Measurements from ENCODE around the gene YPEL3.
A peak's percentile ranks its signal among the peaks of the same experiment; 100 is the strongest.

Gene YPEL3

DNA sequence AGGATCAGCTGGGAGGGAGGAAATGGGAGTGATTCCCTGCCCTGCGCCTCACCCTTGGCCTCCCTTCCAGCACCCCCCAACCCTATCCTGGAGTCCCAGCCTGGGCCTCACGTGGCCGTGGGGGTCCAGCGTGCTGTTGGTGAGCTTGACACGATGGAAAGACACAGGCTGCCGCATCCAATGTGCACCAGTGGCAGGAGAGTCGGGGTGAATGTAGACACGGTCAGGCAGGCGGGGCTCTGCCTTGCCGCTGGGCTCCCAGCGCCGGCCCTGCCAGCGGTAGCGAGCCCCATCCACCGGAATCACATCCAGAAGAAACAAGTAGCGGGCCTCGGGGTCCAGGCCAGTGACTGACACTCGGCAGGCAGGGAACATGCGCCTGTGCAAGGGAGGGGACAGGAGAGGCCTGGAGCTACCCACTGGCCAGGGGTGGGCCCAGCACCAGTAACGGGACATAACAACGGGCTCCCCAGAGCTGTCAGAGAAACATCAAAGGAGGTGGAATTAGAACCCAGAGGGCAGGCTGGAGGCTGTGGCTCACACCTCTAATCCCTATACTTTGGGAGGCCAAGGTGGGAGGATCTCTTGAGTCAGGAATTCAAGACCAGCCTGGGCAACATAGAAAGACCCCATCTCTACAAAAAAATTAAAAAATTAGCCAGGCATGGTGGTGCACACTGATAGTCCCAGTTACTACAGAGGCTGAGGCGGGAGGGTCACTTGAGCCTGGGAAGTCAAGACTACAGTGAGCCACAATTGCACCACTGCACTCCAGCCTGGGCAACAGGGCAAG is 7.0 kb downstream of the YPEL3 start:
- no peak for DNase-seq

DNA sequence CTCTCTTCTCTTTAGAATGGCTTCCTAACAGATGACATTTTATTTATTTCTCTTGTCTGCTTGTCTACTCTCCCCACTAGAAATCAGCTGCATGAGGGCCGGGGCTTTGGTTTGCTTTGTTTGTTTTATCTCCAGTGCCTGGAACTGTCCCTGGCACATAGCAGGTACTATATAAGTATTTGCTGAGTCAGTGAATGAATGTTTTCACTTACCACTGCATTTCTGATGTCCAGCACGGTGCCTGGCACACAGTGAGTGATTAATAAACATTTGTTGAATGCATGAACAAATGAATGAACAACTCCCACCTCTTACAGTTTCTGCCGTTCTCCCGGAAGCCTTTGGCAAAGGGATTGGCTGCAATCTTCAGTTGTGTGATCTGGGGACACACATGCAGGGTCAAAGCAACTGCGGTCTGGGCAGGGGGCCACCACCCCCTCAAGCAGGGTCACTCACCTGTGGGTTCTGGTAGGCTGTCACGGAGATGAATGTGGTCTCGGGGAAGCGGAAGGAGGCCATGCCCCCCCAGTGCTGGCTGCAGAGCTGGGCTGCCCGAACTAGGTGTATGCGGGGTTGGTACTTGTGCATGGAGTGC is 7.7 kb downstream of the YPEL3 start:
- no peak for DNase-seq

DNA sequence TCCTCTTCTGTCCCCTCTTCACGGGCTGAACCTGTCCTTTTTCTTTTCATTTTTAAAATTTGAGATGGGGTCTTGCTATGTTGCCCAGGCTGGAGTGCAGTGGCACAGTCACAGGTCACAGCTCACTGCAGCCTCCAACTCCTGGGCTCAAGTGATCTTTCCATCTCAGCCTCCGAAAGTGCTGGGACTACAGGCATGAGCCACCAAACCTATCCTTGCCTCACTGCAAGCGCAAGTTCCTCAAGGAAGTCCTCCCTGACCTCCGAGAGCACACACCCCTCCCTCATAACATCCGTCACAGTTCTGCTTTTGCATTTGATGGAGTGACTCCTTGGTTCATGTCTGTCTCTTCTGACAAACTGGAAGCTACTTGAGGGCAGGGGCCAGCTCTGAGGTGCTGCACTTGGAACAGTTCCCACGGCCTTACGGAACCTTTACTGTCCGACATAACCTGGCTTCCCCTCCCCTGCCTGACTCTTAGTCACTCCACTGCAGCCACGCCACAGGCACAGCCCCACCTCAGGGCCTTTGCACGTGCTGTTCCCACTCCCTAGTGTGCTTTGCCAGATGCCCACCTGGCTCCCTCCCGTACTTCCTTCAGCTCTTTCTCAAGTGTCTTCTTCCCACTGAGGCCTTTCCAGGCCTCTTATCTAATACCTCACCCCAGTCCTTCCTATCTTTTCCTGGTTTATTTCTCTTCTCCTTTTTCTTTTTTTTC is 8.7 kb downstream of the YPEL3 start:
- no peak for DNase-seq

DNA sequence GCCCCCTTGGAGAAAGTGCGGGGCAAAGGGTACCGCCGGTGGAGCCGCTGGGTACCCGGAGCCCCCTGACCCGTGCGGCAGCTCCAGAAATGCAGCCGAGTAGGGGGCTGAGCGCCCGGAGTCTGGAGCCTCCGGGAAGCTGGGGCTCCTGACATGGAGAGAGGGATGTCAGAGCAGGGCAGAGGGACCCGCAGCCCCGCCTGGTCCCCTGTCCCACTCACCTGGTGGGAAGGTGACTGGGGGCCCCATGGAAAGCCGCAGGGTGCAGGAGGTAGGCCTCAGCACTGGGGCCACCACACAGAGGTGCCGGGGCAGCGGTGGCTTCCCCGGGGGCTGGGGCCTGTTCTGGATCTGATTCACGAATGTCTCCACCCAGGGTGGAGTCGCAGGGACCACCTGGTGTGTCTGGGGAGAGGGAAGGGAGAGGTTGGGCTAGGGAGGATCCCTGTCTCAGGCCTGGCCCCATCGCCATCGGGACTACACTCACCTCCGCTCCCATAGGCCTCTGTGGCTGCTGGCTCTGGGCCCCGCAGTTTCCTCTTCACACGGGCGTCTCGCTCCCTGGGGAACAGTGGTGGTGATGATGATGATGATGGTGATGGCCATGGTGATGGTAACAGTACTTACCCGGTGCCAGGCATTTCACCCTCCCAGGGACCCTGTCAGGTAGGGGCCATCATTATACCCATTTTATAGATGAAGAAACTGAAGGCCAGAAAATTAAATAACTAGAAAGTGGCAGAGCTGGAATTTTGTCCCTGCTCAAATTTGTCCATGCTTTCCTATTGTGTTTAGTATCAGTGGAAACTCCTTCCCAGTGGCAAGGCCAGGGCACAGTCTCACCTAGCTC is 9.5 kb downstream of the YPEL3 start:
- DNase-seq, result no peak

DNA sequence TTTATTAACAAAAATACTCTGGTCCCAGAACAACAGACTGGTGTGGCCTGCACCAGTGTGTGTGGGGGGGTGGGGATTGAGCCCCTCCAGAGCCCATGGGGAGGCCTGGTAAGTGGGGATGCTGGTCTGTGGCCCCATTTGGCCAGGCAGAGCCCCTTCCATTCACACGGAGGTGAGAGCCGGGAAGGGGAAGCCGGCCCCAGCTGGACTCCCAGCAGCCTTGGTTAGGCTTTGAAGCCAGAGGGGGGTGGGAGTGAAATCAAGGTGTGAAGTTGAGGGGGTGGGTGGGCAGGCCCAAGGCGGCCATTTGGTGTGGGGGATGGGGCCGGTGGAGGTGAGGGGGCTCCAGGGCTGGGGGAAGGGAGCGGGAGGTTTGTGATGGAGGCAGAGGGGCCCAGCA is 10.2 kb downstream of the YPEL3 start:
- no peak for DNase-seq

DNA sequence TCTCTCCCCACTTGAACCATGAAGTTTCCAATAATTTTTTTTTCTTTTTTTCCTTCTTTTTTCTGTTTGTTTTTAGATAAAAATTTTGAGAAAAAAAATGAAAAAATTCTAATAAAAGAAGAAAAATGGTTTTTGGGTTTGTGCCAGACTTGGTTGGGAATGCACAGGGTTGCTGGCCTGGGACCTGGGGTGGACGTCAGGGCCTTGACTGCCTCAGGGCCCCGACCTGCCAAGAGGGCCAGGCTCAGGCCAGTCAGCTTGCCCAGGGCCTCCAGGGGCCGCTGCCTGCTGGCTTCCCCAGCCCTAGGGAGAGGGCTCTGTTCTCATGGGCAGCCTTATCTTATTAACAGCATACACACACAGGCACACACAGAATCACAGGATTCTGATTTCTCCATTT is 10.8 kb downstream of the YPEL3 start:
- no peak for DNase-seq

DNA sequence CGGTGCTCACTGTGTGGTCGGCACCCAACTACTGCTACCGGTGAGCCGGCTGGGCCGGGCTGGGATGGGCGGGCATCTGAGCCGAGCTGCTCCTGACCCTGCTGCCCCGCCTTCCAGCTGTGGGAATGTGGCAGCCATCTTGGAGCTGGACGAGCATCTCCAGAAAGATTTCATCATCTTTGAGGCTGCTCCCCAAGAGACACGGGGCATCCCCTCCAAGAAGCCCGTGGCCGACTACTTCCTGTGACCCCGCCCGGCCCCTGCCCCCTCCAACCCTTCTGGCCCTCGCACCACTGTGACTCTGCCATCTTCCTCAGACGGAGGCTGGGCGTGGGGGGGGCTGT is 11.2 kb downstream of the YPEL3 start:
- DNase-seq, result no peak

DNA sequence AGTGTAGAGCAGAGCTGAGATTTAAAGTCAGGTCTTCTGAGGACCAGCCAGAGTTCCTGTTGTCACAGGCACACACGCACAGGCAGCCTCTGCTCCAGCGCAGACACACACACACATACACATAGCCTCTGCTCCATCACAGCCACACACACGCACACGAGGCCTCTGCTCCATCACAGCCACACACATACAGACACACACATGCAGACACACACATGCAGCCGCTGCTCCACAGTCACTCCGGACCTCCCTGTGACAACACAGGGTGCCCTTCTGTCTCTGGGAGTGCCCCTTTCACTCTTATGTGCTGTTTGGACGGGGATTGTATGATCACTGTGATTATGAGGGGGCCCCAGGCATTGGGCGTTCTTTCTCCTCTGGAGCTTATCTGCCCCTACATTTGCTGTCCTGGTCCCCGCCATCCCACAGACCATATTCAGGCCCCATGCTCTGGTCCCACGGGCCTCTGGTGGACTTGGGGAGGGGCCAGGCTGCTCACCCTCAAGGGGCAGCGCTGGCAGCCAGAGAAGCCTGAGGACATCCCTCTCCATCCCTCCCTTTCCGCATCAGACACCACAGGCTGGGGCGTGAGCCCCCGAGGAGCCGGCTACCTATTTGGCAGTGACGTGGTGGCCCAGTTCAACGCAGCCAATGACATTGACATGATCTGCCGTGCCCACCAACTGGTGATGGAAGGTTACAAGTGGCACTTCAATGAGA is 11.8 kb downstream of the YPEL3 start:
- DNase-seq, result no peak

DNA sequence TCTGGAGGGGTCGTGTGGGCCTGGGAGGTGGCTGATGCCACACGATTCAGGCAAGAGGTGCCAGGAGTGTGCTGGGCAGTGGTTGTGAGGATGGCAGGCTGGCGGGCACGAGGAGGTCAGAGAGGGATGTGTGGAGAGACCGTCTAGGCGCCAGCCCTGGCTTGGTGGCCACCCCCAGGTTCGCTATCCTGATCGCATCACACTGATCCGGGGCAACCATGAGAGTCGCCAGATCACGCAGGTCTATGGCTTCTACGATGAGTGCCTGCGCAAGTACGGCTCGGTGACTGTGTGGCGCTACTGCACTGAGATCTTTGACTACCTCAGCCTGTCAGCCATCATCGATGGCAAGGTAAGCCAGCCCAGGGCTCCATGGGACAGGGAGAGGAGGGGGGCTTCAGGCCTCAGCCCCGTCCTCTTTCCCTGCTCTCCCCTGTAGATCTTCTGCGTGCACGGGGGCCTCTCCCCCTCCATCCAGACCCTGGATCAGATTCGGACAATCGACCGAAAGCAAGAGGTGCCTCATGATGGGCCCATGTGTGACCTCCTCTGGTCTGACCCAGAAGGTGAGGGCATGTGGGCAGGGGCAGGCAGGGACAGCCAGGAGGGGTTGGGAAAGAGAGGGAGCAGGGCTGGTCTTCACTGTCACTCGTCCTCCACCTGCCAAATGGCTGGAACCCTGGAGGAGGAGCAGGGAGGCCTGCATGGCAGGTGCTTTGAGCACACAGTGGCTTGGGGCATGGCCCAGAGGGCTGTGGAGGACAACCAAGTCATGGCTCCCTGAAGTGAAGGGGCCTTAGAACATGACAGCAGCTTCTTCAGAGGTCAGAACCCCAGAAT is 12.6 kb downstream of the YPEL3 start:
- no peak for DNase-seq

DNA sequence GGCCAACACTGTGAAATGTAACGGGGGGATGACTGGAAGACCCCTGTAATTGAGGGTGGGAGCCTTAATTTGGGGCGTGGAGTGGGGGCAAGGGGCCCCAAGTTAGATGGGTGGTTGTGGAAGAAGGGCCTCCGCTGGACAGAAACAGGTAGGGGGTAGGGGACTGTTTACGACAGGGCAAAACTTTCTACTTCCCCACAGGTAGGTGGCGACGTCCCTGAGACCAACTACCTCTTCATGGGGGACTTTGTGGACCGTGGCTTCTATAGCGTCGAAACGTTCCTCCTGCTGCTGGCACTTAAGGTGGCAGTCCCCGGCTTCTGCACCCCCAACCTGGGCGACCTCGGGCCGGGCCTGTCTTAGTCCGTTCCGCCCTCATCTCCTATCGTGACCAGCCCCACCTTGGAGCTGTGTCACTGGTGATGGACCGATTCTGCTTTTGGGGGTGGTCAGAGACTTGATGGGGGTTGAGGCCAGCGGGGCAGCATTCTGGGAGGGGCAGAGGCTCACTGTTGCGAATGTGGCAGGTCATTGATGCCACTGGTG is 13.4 kb downstream of the YPEL3 start:
- DNase-seq, result no peak

DNA sequence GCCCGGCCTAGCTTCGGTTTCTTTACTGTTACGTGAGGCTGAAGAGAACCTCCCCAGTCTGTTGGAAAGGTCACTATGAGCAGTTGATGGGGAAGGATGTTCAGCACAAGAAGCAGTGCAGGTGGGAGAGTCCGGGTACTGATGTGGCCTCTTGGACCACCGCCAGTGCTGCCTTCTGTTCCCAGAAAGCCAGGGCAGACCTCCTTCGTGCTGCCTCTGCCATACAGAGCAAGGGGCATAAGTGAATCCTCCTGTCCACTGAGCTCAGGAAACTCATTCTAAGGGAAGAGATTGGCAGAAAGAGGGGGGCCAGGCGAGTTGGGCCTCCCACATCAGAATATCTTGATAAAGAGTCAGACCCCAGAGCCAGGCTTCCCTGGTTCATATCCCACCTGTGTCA is 16.5 kb downstream of the YPEL3 start:
- DNase-seq, result no peak

DNA sequence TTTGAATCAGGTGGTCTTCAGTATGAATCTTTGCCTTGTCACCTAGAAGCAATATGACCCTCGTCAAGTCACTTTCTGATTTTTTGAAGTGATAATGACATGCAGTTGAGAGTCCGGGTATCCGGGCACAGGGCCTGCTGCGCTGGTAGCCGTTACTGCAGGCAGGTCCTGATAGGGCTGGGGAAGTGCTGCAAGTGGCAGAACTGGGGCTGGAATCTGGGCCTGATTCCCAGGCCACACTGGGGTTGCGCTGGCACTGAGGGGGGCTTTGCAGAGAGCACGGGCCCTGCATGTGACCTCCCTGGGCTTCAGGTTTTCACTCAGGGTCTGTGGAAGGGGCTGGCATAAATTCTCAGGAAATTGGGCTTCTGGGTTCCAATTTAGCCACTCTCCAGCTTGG is 17.3 kb downstream of the YPEL3 start:
- DNase-seq, result no peak

DNA sequence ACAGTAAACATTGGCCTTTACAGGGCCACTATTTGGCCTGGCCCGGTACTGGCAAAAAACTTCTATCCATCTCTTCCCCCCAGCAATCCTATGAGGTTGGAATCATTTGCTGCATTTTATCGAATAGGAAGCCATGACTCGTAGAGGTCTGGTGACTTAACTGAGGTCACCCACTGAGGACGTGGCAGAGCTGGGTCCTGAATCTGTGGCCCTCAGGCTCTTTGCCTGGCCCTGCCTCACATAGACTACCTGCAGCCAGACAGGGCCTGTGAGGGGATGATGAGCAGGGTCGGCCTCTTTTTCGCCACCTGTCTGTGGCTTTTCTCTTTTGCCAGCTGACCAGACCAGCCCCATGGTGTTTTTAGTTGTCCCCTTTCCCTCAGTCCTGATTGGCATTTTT is 18.4 kb downstream of the YPEL3 start:
- no peak for DNase-seq

DNA sequence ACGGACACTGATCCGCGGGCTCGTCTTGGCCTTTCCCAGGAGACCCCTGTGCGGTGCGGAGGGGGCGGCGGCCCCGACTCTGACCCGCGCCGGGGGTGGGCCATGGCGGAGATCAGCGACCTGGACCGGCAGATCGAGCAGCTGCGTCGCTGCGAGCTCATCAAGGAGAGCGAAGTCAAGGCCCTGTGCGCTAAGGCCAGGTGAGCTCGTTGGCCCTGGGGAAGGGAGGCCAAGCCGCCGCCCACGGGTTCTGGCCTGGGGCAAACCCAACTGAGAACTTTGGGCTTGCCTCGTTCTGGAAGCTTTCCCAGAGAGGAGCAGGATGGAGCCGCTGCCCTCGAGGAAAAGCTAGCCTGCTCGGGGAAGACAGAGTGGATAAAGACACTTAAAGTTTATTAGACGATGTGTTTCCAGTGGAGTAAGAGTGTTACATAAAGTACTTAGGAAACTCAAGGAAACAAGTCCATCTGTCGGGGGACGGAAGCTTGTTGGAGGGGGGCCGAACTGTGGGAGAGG is 19.7 kb downstream of the YPEL3 start:
- DNase-seq, result no peak

DNA sequence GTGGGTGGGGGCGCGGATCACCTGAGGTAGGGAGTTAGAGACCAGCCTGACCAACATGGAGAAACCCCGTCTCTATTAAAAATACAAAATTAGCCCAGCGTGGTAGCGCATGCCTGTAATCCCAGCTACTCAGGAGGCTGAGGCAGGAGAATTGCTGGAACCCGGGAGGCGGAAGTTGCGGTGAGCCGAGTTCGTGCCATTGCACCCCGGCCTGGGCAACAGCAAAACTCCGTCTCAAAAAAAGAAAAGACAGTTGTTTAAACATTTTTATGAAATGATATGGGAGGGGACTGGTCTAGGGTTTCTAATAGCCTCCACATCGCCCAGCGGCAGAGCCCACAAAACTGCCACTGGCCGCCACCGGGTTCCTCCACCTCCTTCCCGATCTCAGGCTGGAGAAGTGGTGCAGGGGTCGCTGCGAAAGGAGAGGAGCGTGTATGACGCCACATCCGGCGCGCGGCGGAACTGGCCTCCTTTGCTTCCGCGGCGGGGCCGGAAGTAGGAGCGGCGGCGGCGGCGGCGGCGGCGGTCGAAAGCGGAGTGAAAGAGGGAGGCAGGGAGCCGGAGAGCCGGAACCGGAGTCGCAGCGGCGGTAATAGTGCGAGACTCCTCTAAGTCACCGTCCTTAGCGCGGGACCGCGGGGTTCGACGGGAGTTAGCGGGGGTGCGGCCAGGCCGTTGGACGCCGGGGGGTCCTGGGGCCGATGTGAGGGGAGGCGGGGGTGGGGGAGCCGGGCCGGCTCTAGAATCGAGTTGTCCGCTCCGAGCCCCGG is 20.3 kb downstream of the YPEL3 start, which contains the start of gene PPP4C:
Gene PPP4C, plus strand, starts transcription at position 492 of the 773 bp plus-strand sequence. CDS start 384 bp downstream, outside the sequence.
- DNase-seq, result peak; percentile 91

DNA sequence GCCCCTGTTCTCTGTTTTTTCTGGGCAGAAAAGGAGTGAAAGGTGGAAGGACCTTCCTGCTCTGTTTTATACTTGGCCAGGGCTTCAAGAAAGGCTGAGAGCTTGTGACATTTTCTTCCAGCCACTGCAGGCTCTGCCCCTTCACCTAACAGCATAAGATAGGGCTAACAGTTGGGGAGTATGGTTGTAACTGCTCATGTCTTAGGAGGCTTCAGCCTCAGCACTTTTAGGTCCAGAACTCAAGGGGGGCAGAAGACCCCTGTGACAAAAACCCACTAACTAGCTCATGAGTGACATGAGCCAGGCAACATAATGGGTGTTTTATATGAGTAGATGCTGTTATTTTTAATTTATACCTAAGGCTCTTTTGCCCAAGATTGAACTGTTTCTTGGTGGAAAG is 25.5 kb downstream of the YPEL3 start:
- no peak for DNase-seq

DNA sequence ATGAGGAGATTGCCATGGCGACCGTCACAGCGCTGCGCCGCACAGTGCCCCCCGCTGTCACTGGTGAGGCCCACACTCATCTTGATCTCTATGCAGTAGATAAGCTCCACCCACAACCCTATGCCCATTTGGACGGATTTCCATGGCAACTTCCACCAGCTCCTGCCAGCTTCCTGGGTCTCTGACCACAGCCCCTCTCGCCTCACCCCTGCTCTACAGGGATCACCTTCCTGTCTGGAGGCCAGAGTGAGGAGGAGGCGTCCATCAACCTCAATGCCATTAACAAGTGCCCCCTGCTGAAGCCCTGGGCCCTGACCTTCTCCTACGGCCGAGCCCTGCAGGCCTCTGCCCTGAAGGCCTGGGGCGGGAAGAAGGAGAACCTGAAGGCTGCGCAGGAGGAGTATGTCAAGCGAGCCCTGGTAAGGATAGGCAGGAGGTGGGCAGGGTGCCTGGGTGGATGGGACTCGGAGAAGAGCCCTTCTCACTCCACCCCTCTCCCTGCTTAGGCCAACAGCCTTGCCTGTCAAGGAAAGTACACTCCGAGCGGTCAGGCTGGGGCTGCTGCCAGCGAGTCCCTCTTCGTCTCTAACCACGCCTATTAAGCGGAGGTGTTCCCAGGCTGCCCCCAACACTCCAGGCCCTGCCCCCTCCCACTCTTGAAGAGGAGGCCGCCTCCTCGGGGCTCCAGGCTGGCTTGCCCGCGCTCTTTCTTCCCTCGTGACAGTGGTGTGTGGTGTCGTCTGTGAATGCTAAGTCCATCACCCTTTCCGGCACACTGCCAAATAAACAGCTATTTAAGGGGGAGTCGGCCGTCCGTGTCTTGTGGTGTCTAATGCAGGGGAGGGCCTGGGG is 26.2 kb downstream of the YPEL3 start:
- DNase-seq, result no peak

DNA sequence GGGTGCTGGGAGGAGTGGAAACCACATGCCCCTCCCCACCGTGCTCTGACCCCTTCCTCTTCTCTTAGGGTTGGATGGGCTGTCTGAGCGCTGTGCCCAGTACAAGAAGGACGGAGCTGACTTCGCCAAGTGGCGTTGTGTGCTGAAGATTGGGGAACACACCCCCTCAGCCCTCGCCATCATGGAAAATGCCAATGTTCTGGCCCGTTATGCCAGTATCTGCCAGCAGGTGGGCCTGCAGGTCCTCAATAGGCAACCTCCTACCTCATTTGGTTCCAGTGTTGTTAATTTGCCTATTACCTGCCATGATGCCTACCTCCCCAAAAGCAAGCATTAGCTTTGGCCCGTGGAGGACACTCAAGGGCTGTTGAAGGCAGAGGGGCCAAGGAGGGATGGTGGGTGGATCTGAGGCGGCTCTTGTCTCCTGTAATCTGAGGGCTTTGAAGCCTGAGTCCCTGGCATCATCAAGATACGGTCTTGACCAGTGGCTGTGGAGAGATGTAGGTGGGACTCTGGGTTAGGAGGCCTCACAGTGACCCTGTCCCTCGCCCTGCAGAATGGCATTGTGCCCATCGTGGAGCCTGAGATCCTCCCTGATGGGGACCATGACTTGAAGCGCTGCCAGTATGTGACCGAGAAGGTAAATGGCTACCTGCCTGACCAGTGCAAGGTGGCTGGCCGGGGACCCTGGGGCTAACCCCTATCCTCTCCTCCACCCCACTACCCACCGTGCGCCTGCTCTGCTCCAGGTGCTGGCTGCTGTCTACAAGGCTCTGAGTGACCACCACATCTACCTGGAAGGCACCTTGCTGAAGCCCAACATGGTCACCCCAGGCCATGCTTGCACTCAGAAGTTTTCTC is 27.0 kb downstream of the YPEL3 start:
- peak; percentile 63 for DNase-seq

Measured in stimulated activated CD4-positive, alpha-beta T cell treated with anti-CD3 and anti-CD28 coated beads, Interleukin-1b, Interleukin-23, amount 100 ng/mL, for 48 hours (primary cell).